Transverse colon (tissue), 3 donors: Measurements from ENCODE around the gene BPGM.

Experiments used
- EP300 ChIP-seq: sonication (generic); formaldehyde crosslinking; IDR thresholded peaks from one replicate; pipeline ENCODE4 v1.6.1; 2017; ENCODE audit warnings: antibody characterized with exemption, low read depth
- POLR2A ChIP-seq: fragments of 450-650 bp; IDR thresholded peaks from one replicate; pipeline ENCODE4 v1.6.1; 2016; ENCODE audit warnings: antibody characterized with exemption, mild to moderate bottlenecking, moderate library complexity
- TF ChIP-seq, protein P1 (sequence below), 5 experiments: fragments of 200-600 bp in 3 of 5; fragments of 450-650 bp in 2 of 5; sonication (generic) in 3 of 5; IDR thresholded peaks; 1 replicate in 2 of 5; 2 replicates in 3 of 5; pipeline ENCODE4 v1.5.1; 2016 to 2017; ENCODE audit warnings: antibody characterized with exemption in 5 of 5, inconsistent platforms in 3 of 5, mild to moderate bottlenecking in 2 of 5, moderate library complexity in 1 of 5

DNA sequence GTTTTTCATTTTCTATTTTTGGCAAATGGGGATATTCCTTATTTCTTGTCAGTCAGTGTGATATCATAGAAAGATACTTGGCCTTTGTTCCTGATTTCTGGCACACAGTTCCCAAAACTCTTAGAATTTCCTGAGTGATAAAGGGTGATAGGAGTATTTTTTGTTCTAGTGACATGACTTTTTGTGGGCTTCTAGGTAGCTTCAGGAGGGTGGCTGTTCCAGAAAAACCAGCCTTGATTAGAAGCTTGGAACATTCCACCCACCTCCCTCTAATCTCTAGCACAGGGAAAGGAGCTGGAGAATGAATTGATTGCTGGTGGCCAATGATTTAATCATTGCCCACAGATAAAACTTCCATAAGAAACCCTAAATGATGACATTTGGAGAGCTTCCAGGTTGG, 17.2 kb upstream of the BPGM start:
- TF ChIP-seq, protein P1, sequence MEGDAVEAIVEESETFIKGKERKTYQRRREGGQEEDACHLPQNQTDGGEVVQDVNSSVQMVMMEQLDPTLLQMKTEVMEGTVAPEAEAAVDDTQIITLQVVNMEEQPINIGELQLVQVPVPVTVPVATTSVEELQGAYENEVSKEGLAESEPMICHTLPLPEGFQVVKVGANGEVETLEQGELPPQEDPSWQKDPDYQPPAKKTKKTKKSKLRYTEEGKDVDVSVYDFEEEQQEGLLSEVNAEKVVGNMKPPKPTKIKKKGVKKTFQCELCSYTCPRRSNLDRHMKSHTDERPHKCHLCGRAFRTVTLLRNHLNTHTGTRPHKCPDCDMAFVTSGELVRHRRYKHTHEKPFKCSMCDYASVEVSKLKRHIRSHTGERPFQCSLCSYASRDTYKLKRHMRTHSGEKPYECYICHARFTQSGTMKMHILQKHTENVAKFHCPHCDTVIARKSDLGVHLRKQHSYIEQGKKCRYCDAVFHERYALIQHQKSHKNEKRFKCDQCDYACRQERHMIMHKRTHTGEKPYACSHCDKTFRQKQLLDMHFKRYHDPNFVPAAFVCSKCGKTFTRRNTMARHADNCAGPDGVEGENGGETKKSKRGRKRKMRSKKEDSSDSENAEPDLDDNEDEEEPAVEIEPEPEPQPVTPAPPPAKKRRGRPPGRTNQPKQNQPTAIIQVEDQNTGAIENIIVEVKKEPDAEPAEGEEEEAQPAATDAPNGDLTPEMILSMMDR (IDR thresholded peaks at IDR 0.05): no peak
- TF ChIP-seq EP300 (no peak), POLR2A (no peak)
